CD8-positive, alpha-beta memory T cell (primary cell): Measurements from ENCODE around the gene CTNNA1. TPM values are rescaled to one million over a fixed set of nuclear protein-coding genes. Genes with fewer than 3 reads are reported as not detected.

ENCODE experiments used
- CTCF ChIA-PET: fragments of 350-600 bp; sonication (Branson Sonifier 250); formaldehyde crosslinking; loops from one replicate; lab custom pipeline; 2021; ENCODE audit warnings: antibody characterized with exemption; lab: Charles Lee
- POLR2A ChIA-PET: fragments of 350-600 bp; sonication (Branson Sonifier 250); formaldehyde crosslinking; loops from one replicate; lab custom pipeline; 2021; ENCODE audit warnings: antibody characterized with exemption; lab: Charles Lee
- DNase-seq, 5 donors: peaks; one replicate each; pipeline versions ENCODE4 v3.0.0 to v3.0.0-alpha.2; 2020 to 2022; ENCODE audit warnings: mixed read lengths in 1 of 5
- H3K27ac ChIP-seq: one replicate; pipeline ENCODE4 v1.7.0; 2013; ENCODE audit warnings: low read depth, mild to moderate bottlenecking, low read length, moderate library complexity
- H3K27me3 ChIP-seq: 2 replicates; pipeline ENCODE4 v1.7.0; 2013; ENCODE audit warnings: low read length, mild to moderate bottlenecking; ENCODE audit not compliant: insufficient read depth, poor library complexity, severe bottlenecking
- H3K36me3 ChIP-seq: 2 replicates; pipeline ENCODE4 v1.7.0; 2013; ENCODE audit warnings: mild to moderate bottlenecking, low read length, moderate library complexity; ENCODE audit not compliant: insufficient read depth
- H3K4me1 ChIP-seq: 2 replicates; pipeline ENCODE4 v1.7.0; 2013; ENCODE audit warnings: mild to moderate bottlenecking, low read length, moderate library complexity; ENCODE audit not compliant: insufficient read depth
- H3K4me3 ChIP-seq: 2 replicates; pipeline ENCODE4 v1.7.0; 2013; ENCODE audit warnings: mild to moderate bottlenecking, low read length
- H3K9me3 ChIP-seq: 2 replicates; pipeline ENCODE4 v1.7.0; 2013; ENCODE audit warnings: mild to moderate bottlenecking, low read length
- H3K27ac Mint-ChIP-seq, 8 donors: one replicate each; pipeline ENCODE4 v1.8.0; 2020 to 2021; ENCODE audit warnings: mixed read lengths in 8 of 8, mild to moderate bottlenecking in 6 of 8, inconsistent platforms in 3 of 8, moderate library complexity in 3 of 8
- H3K27me3 Mint-ChIP-seq, 2 donors: one replicate each; pipeline ENCODE4 v1.8.0; 2020 to 2021; ENCODE audit warnings: mixed read lengths in 2 of 2, mild to moderate bottlenecking in 1 of 2, moderate library complexity in 1 of 2
- H3K36me3 Mint-ChIP-seq, 3 donors: one replicate each; pipeline ENCODE4 v1.8.0; 2020 to 2021; ENCODE audit warnings: mixed read lengths in 3 of 3, inconsistent platforms in 1 of 3, mild to moderate bottlenecking in 1 of 3
- H3K4me1 Mint-ChIP-seq, 3 donors: one replicate each; pipeline ENCODE4 v1.8.0; 2020 to 2021; ENCODE audit warnings: mixed read lengths in 3 of 3, inconsistent platforms in 1 of 3, mild to moderate bottlenecking in 1 of 3
- H3K4me3 Mint-ChIP-seq, 7 donors: one replicate each; pipeline ENCODE4 v1.8.0; 2020 to 2021; ENCODE audit warnings: mixed read lengths in 7 of 7, mild to moderate bottlenecking in 6 of 7, moderate library complexity in 4 of 7, inconsistent platforms in 2 of 7
- H3K9me3 Mint-ChIP-seq, 5 donors: one replicate each; pipeline ENCODE4 v1.8.0; 2020 to 2022; ENCODE audit warnings: mixed read lengths in 5 of 5, mild to moderate bottlenecking in 3 of 5, moderate library complexity in 2 of 5, inconsistent platforms in 1 of 5
- polyA plus RNA-seq: library from polyadenylated mRNA; unstranded; fragments of 300-500 nt; fragmentation: Illumina TruSeq; gene quantifications from one replicate; pipeline ENCODE4 v1.2.3, GENCODE V29; 2021
- total RNA-seq, 2 experiments: library from RNA; stranded (reverse); gene quantifications; one replicate each; pipeline ENCODE4 v1.2.3, GENCODE V29; 2021

Gene CTNNA1
- total and polyA plus RNA-seq, 3 experiments from 2014 or later: 6.5 to 97.2 (median 89.0) TPM

- CTCF ChIA-PET: no interaction called here
Measured at GRCh38 chr5:138948471-138949222, 195.4 kb downstream of the CTNNA1 start.

GRCh38 chr5:138949223-138949574 is 196.0 kb downstream of the CTNNA1 start:
- Histone ChIP-seq H3K4me3 (no peak overlapping the region), H3K9me3 (no peaks in the 10 kb centered on the region), H3K27ac (no peak overlapping the region), H3K27me3 (no peaks in the 10 kb centered on the region), H3K4me1 (peaks cover 17% of the 10 kb centered on the region), H3K36me3 (no peaks in the 10 kb centered on the region)
- no peaks in the 10 kb centered on the region for H3K9me3 Mint-ChIP-seq
- H3K4me3 Mint-ChIP-seq: no peak overlapping the region
- peaks cover 0 to 27% (median 4%) of the 10 kb centered on the region in 3 donors for H3K36me3 Mint-ChIP-seq
- peaks cover 0 to 2% of the 10 kb centered on the region in 2 donors for H3K27me3 Mint-ChIP-seq
- CTCF ChIA-PET: no interaction called here
- POLR2A ChIA-PET: no interaction called here
- H3K27ac Mint-ChIP-seq: no peak overlapping the region
- no peak for DNase-seq
- peaks cover 6 to 20% (median 14%) of the 10 kb centered on the region in 3 donors for H3K4me1 Mint-ChIP-seq

More at GRCh38 chr5:138948471-138949222, 195.4 kb downstream of the CTNNA1 start:
- Histone ChIP-seq H3K9me3 (no peaks in the 10 kb centered on the region), H3K4me3 (no peak overlapping the region), H3K36me3 (no peaks in the 10 kb centered on the region), H3K4me1 (peaks cover 11% of the 10 kb centered on the region), H3K27me3 (no peaks in the 10 kb centered on the region), H3K27ac (no peak overlapping the region)
- Mint-ChIP-seq H3K4me1 (peaks cover 7 to 14% (median 9%) of the 10 kb centered on the region in 3 donors), H3K27me3 (peaks cover 0 to 2% of the 10 kb centered on the region in 2 donors), H3K4me3 (peak overlapping the region in 1 of 7 donors; percentile 82), H3K36me3 (peaks cover 0 to 27% (median 4%) of the 10 kb centered on the region in 3 donors), H3K27ac (no peak overlapping the region), H3K9me3 (no peaks in the 10 kb centered on the region)
- DNase-seq: no peak
- POLR2A ChIA-PET: no interaction called here

GRCh38 chr5:138949988-138950387 is 196.8 kb downstream of the CTNNA1 start:
- CTCF ChIA-PET: no interaction called here
- Mint-ChIP-seq H3K27ac (peak overlapping the region in 1 of 8 donors; percentile 73), H3K4me1 (peaks cover 6 to 20% (median 14%) of the 10 kb centered on the region in 3 donors), H3K9me3 (no peaks in the 10 kb centered on the region), H3K27me3 (peaks cover 0 to 2% of the 10 kb centered on the region in 2 donors), H3K4me3 (no peak overlapping the region), H3K36me3 (peaks cover 0 to 27% (median 4%) of the 10 kb centered on the region in 3 donors)
- peaks cover 17% of the 10 kb centered on the region for H3K4me1 ChIP-seq
- H3K27me3 ChIP-seq: no peaks in the 10 kb centered on the region
- no peaks in the 10 kb centered on the region for H3K36me3 ChIP-seq
- no peak overlapping the region for H3K27ac ChIP-seq
- POLR2A ChIA-PET: no interaction called here
- H3K9me3 ChIP-seq: no peaks in the 10 kb centered on the region
- no peak for DNase-seq
- no peak overlapping the region for H3K4me3 ChIP-seq

DNA sequence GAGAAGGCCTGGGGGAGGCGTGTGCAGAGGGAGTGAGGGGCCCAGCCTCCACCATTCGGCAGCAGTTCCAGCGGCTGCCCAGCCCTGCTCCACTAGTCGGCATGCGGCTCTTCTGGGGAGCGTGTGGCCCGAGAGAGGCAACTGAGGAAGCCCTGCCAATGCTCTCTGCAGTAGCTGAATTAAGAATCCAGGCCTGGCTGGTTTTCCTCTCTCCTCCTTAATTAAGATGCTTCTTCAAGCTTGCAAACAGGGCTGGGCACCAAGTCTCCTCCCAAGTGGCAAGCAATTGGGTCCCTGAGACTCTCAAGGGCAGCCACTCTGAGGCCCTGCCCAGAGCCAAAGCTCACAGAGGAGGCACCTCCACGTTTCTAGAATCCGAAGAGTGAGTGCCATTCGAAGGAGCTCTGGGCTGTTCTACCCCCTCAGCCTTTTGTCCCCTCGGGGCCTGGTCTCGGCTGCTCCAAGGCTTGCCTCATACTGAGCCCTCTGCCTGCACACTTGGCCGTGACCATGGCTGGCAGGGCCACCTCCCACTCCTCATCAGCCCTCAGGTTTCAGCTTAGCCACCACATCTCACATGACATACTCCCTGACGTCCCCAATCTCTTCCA is 197.3 kb downstream of the CTNNA1 start:
- H3K4me1 ChIP-seq: peaks cover 17% of the 10 kb centered on the region
- Mint-ChIP-seq H3K27ac (peak overlapping the region in 2 of 8 donors; percentile 70 to 73), H3K9me3 (no peaks in the 10 kb centered on the region), H3K27me3 (peaks cover 0 to 3% of the 10 kb centered on the region in 2 donors), H3K4me3 (no peak overlapping the region), H3K36me3 (peaks cover 0 to 23% (median 4%) of the 10 kb centered on the region in 3 donors), H3K4me1 (peaks cover 6 to 20% (median 14%) of the 10 kb centered on the region in 3 donors)
- no peaks in the 10 kb centered on the region for H3K36me3 ChIP-seq
- no peak for DNase-seq
- ChIA-PET POLR2A (no interaction called here), CTCF (no interaction called here)
- no peaks in the 10 kb centered on the region for H3K9me3 ChIP-seq
- no peak overlapping the region for H3K27ac ChIP-seq
- H3K27me3 ChIP-seq: no peaks in the 10 kb centered on the region
- H3K4me3 ChIP-seq: no peak overlapping the region

DNA sequence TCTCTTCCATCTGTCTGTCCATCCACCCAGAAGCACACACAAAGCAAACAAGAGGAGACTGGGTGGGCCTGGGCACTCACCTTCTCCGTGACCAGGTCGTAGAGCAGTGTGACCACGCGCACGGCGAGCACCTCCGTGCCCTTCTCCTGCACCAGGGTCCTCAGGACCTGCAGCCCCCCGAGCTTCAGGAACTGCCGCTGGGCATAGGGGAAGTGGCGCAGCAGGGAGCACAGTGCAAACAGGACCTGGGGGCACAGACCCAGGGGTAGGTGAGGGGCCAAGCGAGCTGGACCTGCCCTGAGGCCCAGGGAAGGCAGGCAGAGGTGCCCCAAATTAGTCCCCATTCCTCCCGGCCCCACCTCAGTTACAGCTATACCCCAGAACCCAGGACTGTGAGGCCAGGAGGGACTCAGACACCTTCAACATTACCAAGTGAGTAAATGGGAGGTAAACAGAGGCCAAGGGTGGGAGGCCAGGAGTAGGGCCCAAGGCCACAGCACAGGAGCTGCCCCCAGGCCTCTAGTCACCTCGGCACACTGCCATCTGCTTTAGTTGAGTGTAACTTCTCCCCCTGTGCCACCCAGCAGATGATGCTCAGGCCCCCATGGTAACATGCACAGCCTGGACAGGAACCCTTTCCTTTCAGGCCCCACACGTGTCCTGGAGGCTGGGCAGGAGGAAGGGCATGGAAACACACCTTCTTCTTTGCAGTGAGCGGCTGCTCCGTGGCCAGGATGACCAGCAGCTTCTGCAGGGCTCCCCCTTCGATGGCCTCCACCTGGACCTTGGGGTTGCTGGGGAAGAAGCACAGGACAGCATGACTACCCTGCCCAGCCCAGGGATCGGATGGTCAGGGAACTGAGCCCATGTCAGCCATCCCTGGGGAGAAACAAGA is 198.1 kb downstream of the CTNNA1 start:
- peak overlapping the region in 1 of 8 donors; percentile 70 for H3K27ac Mint-ChIP-seq
- H3K4me3 Mint-ChIP-seq: no peak overlapping the region
- H3K4me1 Mint-ChIP-seq: peaks cover 6 to 20% (median 14%) of the 10 kb centered on the region in 3 donors
- POLR2A ChIA-PET: no interaction called here
- no peak overlapping the region for H3K4me3 ChIP-seq
- H3K27me3 ChIP-seq: no peaks in the 10 kb centered on the region
- peaks cover 17% of the 10 kb centered on the region for H3K4me1 ChIP-seq
- no peak overlapping the region for H3K27ac ChIP-seq
- no peaks in the 10 kb centered on the region for H3K36me3 ChIP-seq
- H3K27me3 Mint-ChIP-seq: peaks cover 0 to 3% of the 10 kb centered on the region in 2 donors
- no peaks in the 10 kb centered on the region for H3K9me3 ChIP-seq
- no peaks in the 10 kb centered on the region for H3K9me3 Mint-ChIP-seq
- CTCF ChIA-PET: no interaction called here
- H3K36me3 Mint-ChIP-seq: peaks cover 0 to 19% (median 4%) of the 10 kb centered on the region in 3 donors
- DNase-seq: no peak

GRCh38 chr5:138951986-138952735 is 198.9 kb downstream of the CTNNA1 start:
- Mint-ChIP-seq H3K27me3 (peaks cover 0 to 3% of the 10 kb centered on the region in 2 donors), H3K4me3 (peak overlapping the region in 1 of 7 donors; percentile 0), H3K9me3 (no peaks in the 10 kb centered on the region), H3K27ac (no peak overlapping the region), H3K4me1 (peaks cover 6 to 20% (median 14%) of the 10 kb centered on the region in 3 donors), H3K36me3 (peaks cover 0 to 16% (median 4%) of the 10 kb centered on the region in 3 donors)
- Histone ChIP-seq H3K4me1 (peaks cover 17% of the 10 kb centered on the region), H3K36me3 (no peaks in the 10 kb centered on the region), H3K9me3 (no peaks in the 10 kb centered on the region), H3K27ac (no peak overlapping the region), H3K27me3 (no peaks in the 10 kb centered on the region), H3K4me3 (no peak overlapping the region)
- no peak for DNase-seq
- CTCF ChIA-PET: no interaction called here
- POLR2A ChIA-PET: no interaction called here

DNA sequence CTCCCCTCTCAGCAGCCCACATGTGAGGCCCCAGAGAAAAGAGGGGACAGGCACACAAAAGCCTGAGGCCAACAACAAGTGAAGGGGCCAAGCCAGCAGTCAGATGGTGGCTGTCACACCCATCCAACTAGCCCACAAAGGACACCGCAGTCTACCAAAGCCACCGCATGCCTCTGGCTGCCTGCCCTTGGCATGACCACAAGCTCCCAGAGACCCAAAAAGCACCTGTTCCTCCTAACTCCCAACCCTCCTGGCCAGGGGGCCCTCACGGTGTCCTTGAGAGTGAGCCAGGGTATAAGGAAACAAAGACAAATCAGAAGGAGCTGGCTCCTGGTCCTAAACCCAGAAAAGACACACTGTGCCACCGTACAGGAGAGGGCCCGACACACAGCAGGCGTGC is 199.7 kb downstream of the CTNNA1 start:
- Mint-ChIP-seq H3K4me1 (peaks cover 6 to 20% (median 14%) of the 10 kb centered on the region in 3 donors), H3K27me3 (peaks cover 0 to 1% of the 10 kb centered on the region in 2 donors), H3K36me3 (peaks cover 0 to 9% (median 2%) of the 10 kb centered on the region in 3 donors), H3K9me3 (no peaks in the 10 kb centered on the region), H3K27ac (peak overlapping the region in 1 of 8 donors; percentile 58), H3K4me3 (peak overlapping the region in 1 of 7 donors; percentile 34)
- peaks cover 17% of the 10 kb centered on the region for H3K4me1 ChIP-seq
- no peak overlapping the region for H3K4me3 ChIP-seq
- POLR2A ChIA-PET: no interaction called here
- no peak for DNase-seq
- no peaks in the 10 kb centered on the region for H3K9me3 ChIP-seq
- no peaks in the 10 kb centered on the region for H3K36me3 ChIP-seq
- no peaks in the 10 kb centered on the region for H3K27me3 ChIP-seq
- H3K27ac ChIP-seq: no peak overlapping the region
- CTCF ChIA-PET: no interaction called here
